ENCODE results near the gene AHDC1.

The AHDC1 gene

GRCh38 chr1:27585684-27586083 lies 18.3 kb downstream of the AHDC1 start:
- no peak for TF ChIP-seq CTCF (conservative IDR thresholded peaks at IDR 0.05; ENCODE audit: low read depth, low read length)
- H3K4me3 ChIP-seq (ENCODE audit: low read length): no peak overlapping the region
- no peak for DNase-seq (ENCODE audit: low read depth)

- no peak overlapping the region for H3K4me3 ChIP-seq (ENCODE audit: low read length)
- DNase-seq (ENCODE audit: low read depth): no peak
- no peak for TF ChIP-seq CTCF (conservative IDR thresholded peaks at IDR 0.05; ENCODE audit: low read depth, low read length)
Observed at GRCh38 chr1:27584453-27584852, 19.5 kb downstream of the AHDC1 start.

- no peak for TF ChIP-seq CTCF (conservative IDR thresholded peaks at IDR 0.05; ENCODE audit: low read depth, low read length)
- no peak for DNase-seq (ENCODE audit: low read depth)
- no peak overlapping the region for H3K4me3 ChIP-seq (ENCODE audit: low read length)
Observed at GRCh38 chr1:27583479-27583878, 20.5 kb downstream of the AHDC1 start.

GRCh38 chr1:27581823-27582243 lies 22.1 kb downstream of the AHDC1 start:
- TF ChIP-seq CTCF (conservative IDR thresholded peaks at IDR 0.05; ENCODE audit: low read depth, low read length): no peak
- DNase-seq (ENCODE audit: low read depth): no peak
- no peak overlapping the region for H3K4me3 ChIP-seq (ENCODE audit: low read length)

GRCh38 chr1:27577504-27578188 lies 26.3 kb downstream of the AHDC1 start:
- DNase-seq (ENCODE audit: low read depth): no peak
- no peak overlapping the region for H3K4me3 ChIP-seq (ENCODE audit: low read length)
- TF ChIP-seq CTCF (conservative IDR thresholded peaks at IDR 0.05; ENCODE audit: low read depth, low read length): no peak

- DNase-seq (ENCODE audit: low read depth): no peak
- TF ChIP-seq CTCF (conservative IDR thresholded peaks at IDR 0.05; ENCODE audit: low read depth, low read length): no peak
- H3K4me3 ChIP-seq (ENCODE audit: low read length): no peak overlapping the region
Observed at GRCh38 chr1:27576806-27577227, 27.1 kb downstream of the AHDC1 start.

- H3K4me3 ChIP-seq (ENCODE audit: low read length): peak overlapping the region; percentile 19
- no peak for DNase-seq (ENCODE audit: low read depth)
- TF ChIP-seq CTCF (conservative IDR thresholded peaks at IDR 0.05; ENCODE audit: low read depth, low read length): peak; percentile 23
Observed at GRCh38 chr1:27575840-27576331, 28.1 kb downstream of the AHDC1 start.
